PC-3 (cell line): ENCODE measurements around the gene SLC44A1. TPM values are rescaled to one million over a fixed set of nuclear protein-coding genes. Genes with fewer than 3 reads are reported as not detected.

Experiments used
- ATAC-seq: fragments of 200-7000 bp; cut with Tn5 transposase; 2 replicates; pipeline ENCODE4 v1.9.1; 2020; ENCODE audit warnings: mild to moderate bottlenecking, moderate library complexity
- BruUV-seq: library from RNA; stranded (reverse); fragments of 400-500 nt; replicated peaks from 2 replicates; lab custom pipeline; 2021; lab: Mats Ljungman, UMichigan
- CTCF ChIA-PET: fragments of 300-600 bp; sonication (Branson Sonifier 250); formaldehyde crosslinking; loops from one replicate; lab custom pipeline; 2022; ENCODE audit warnings: antibody characterized with exemption; lab: Charles Lee
- POLR2A ChIA-PET: fragments of 300-600 bp; sonication (Branson Sonifier 250); formaldehyde crosslinking; loops from one replicate; lab custom pipeline; 2022; ENCODE audit warnings: antibody characterized with exemption; ENCODE audit not compliant: unreplicated experiment; lab: Charles Lee
- DNase-seq: peaks from one replicate; pipeline ENCODE4 v3.0.0-alpha.2; 2015
- H2AFZ ChIP-seq: fragments of 300-600 bp; sonication (generic); 2 replicates; pipeline ENCODE4 v1.6.0; 2016; ENCODE audit warnings: antibody characterized with exemption, low read length
- H3F3A ChIP-seq: fragments of 300-600 bp; sonication (generic); one replicate; pipeline ENCODE4 v1.6.0; 2017; ENCODE audit warnings: antibody characterized with exemption, low read length, control low read depth, mild to moderate bottlenecking; ENCODE audit not compliant: unreplicated experiment
- H3K27ac ChIP-seq: fragments of 300-600 bp; sonication (generic); 2 replicates; pipeline ENCODE4 v1.5.1; 2016; ENCODE audit warnings: mild to moderate bottlenecking, low read length
- H3K27me3 ChIP-seq: fragments of 300-600 bp; sonication (generic); 2 replicates; pipeline ENCODE4 v1.6.1; 2016; ENCODE audit warnings: low read length, mixed read lengths
- H3K36me3 ChIP-seq: fragments of 300-600 bp; sonication (generic); 2 replicates; pipeline ENCODE4 v1.6.1; 2016; ENCODE audit warnings: low read depth, mixed run types, low read length, mixed read lengths
- H3K4me1 ChIP-seq: fragments of 300-600 bp; sonication (generic); 2 replicates; pipeline ENCODE4 v1.5.1; 2016; ENCODE audit warnings: low read length; ENCODE audit not compliant: insufficient read depth
- H3K4me2 ChIP-seq: fragments of 300-600 bp; sonication (generic); 2 replicates; pipeline ENCODE4 v1.6.0; 2016; ENCODE audit warnings: low read length
- H3K4me3 ChIP-seq: fragments of 300-600 bp; sonication (generic); 2 replicates; pipeline ENCODE4 v1.5.1; 2016; ENCODE audit warnings: mild to moderate bottlenecking, low read length, mixed read lengths
- H3K79me2 ChIP-seq: fragments of 300-600 bp; sonication (generic); 2 replicates; pipeline ENCODE4 v1.6.1; 2017; ENCODE audit warnings: low read length, mixed read lengths
- H3K9ac ChIP-seq: fragments of 300-600 bp; sonication (generic); 2 replicates; pipeline ENCODE4 v1.6.0; 2016; ENCODE audit warnings: mild to moderate bottlenecking, low read length
- H3K9me2 ChIP-seq: fragments of 300-600 bp; sonication (generic); replicated peaks from 2 replicates; pipeline ENCODE4 v1.6.1; 2016; ENCODE audit warnings: mixed run types, low read length, mixed read lengths
- H3K9me3 ChIP-seq: fragments of 300-600 bp; sonication (generic); 2 replicates; pipeline ENCODE4 v1.6.1; 2016; ENCODE audit warnings: low read length, mixed read lengths
- H4K20me1 ChIP-seq: fragments of 300-600 bp; sonication (generic); 2 replicates; pipeline ENCODE4 v1.6.1; 2016; ENCODE audit warnings: low read length, mixed read lengths
- EZH2 ChIP-seq: fragments of 300-600 bp; sonication (generic); IDR thresholded peaks from one replicate; pipeline ENCODE4 v1.6.1; 2017; ENCODE audit warnings: antibody characterized with exemption, mild to moderate bottlenecking, low read length; ENCODE audit not compliant: unreplicated experiment
- EZH2phosphoT487 ChIP-seq: fragments of 300-600 bp; sonication (generic); IDR thresholded peaks from 2 replicates; pipeline ENCODE4 v1.6.1; 2018; ENCODE audit warnings: mild to moderate bottlenecking, antibody characterized with exemption, low read length, borderline replicate concordance
- intact Hi-C: fragments of 100-400 bp; cut with micrococcal nuclease; formaldehyde crosslinking; loops from 2 replicates; pipeline ENCODE4 v1.9.0; 2023
- total RNA-seq: library from RNA; depleted of rRNA; stranded (reverse); fragments of >200 nt; gene quantifications from 2 replicates; pipeline ENCODE4 v1.2.3, GENCODE V29; 2014
- TF ChIP-seq, protein P1 (sequence below): fragments of 300-600 bp; sonication (generic); conservative IDR thresholded peaks from 2 replicates; pipeline ENCODE4 v1.5.1; 2017; ENCODE audit warnings: antibody characterized with exemption, low read depth, mild to moderate bottlenecking, low read length

Gene SLC44A1
- total RNA-seq, 1 experiment from 2014 or later: 16.1 TPM

DNA sequence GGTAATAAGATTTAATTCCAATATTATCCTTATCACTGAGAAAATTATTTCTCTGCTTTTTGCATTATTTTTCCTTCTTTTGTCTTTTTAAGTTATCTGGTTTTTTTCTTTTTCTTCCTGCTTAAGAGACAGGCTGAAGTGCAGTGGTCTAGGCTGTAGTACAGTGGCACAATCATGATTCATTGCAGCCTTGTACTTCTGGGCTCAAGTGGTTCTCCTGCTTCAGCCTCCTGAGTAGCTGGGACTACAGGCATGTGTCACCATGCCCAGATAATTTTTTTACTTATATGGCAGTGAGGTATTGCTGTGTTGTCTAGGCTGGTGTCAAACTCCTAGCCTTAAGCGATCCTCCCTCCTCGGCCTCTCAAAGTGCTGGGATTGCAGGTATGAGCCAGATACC, 93.9 kb downstream of the SLC44A1 start:
- Histone ChIP-seq H3K4me2 (no peak overlapping the region), H3K79me2 (no peaks in the 10 kb centered on the region), H3K9ac (no peak overlapping the region), H3K9me2 (no peaks in the 10 kb centered on the region), H3K4me3 (no peak overlapping the region), H3F3A (no peaks in the 10 kb centered on the region), H3K9me3 (no peaks in the 10 kb centered on the region), H2AFZ (no peak overlapping the region), H3K27me3 (no peaks in the 10 kb centered on the region), H3K36me3 (no peaks in the 10 kb centered on the region), H3K4me1 (no peaks in the 10 kb centered on the region), H3K27ac (no peak overlapping the region), H4K20me1 (no peaks in the 10 kb centered on the region)
- TF ChIP-seq EZH2 (no peak), EZH2phosphoT487 (no peak)
- TF ChIP-seq, protein P1, sequence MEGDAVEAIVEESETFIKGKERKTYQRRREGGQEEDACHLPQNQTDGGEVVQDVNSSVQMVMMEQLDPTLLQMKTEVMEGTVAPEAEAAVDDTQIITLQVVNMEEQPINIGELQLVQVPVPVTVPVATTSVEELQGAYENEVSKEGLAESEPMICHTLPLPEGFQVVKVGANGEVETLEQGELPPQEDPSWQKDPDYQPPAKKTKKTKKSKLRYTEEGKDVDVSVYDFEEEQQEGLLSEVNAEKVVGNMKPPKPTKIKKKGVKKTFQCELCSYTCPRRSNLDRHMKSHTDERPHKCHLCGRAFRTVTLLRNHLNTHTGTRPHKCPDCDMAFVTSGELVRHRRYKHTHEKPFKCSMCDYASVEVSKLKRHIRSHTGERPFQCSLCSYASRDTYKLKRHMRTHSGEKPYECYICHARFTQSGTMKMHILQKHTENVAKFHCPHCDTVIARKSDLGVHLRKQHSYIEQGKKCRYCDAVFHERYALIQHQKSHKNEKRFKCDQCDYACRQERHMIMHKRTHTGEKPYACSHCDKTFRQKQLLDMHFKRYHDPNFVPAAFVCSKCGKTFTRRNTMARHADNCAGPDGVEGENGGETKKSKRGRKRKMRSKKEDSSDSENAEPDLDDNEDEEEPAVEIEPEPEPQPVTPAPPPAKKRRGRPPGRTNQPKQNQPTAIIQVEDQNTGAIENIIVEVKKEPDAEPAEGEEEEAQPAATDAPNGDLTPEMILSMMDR: no peak
- CTCF ChIA-PET: no interaction called here
- BruUV-seq: no TSS peak
- POLR2A ChIA-PET: no interaction called here
- intact Hi-C loops: loop anchor here (10.0 kb wide), 1 partner anchor 66 kb away; no protein-coding TSS in a partner anchor
- ATAC-seq (no peak), DNase-seq (no peak)

DNA sequence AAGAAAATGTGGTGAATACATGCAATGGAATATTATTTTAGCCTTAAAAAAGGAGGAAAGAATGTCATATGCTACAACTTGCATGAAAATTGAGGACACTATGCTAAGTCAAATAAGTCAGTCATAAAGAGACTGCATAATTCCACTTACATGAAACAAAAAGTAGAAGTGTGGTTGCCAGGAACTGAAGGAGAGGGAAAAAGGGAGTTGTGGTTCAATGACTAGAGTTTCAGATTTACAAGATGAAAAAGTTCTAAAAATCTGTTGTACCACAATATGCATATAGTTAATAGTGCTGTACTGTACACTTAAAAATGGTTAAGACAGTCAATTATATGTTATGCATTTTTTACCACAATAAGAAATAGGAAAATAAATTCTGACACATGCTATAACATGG, 95.4 kb downstream of the SLC44A1 start:
- H3K4me2 ChIP-seq: no peak overlapping the region
- TF ChIP-seq, protein P1: no peak
- no peak for TF ChIP-seq EZH2
- TF ChIP-seq EZH2phosphoT487: no peak
- no peaks in the 10 kb centered on the region for H3K27me3 ChIP-seq
- no peaks in the 10 kb centered on the region for H3K4me1 ChIP-seq
- no peaks in the 10 kb centered on the region for H4K20me1 ChIP-seq
- ATAC-seq: no peak
- no peaks in the 10 kb centered on the region for H3K9me2 ChIP-seq
- H3K9ac ChIP-seq: no peak overlapping the region
- no peak for DNase-seq
- H3K4me3 ChIP-seq: no peak overlapping the region
- no peaks in the 10 kb centered on the region for H3K9me3 ChIP-seq
- H3K79me2 ChIP-seq: no peaks in the 10 kb centered on the region
- H3K36me3 ChIP-seq: no peaks in the 10 kb centered on the region
- H2AFZ ChIP-seq: no peak overlapping the region
- POLR2A ChIA-PET: no interaction called here
- H3F3A ChIP-seq: no peaks in the 10 kb centered on the region
- CTCF ChIA-PET: no interaction called here
- intact Hi-C loops: loop anchor here (10.0 kb wide), 1 partner anchor 65 kb away; no protein-coding TSS in a partner anchor
- no peak overlapping the region for H3K27ac ChIP-seq
- no TSS peak for BruUV-seq

DNA sequence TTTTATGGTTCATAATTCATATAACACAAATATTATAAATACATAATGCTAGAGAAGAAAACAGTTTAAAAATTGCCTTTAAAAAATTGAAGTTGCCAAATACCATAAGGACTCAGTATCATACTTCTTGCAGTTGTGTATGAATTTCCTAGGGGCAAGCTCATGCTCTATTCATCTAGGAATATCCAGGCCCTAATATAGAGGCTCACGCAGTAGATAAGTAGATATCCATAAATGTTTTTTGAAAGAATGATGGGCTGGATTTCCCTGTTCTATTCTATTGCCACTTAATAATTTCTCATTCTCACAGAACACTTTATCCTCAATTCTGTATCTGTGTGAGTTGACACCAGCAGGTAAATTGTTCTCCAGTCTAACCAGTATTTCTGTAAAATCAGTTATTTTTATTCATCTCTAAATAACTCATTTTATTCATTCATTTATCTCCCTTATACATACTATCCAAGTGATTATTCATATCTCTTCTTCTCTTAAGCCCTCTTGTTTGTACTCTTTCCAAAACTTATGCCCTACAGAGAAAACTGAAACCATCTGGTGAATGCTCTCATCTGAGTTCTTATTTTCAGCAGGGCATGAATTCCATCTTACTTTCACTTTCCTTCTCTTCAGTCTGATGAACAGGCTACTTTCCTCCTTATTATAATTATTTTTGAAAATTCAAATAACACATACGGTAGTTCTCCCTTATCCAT, 97.1 kb downstream of the SLC44A1 start:
- TF ChIP-seq EZH2 (no peak), EZH2phosphoT487 (no peak)
- TF ChIP-seq, protein P1: no peak
- Histone ChIP-seq H3K4me2 (no peak overlapping the region), H3K4me3 (no peak overlapping the region), H3K36me3 (no peaks in the 10 kb centered on the region), H3K9ac (no peak overlapping the region), H2AFZ (no peak overlapping the region), H3K4me1 (no peaks in the 10 kb centered on the region), H3K9me3 (no peaks in the 10 kb centered on the region), H3K27ac (no peak overlapping the region), H4K20me1 (no peaks in the 10 kb centered on the region), H3K79me2 (no peaks in the 10 kb centered on the region), H3K9me2 (no peaks in the 10 kb centered on the region), H3F3A (no peaks in the 10 kb centered on the region), H3K27me3 (no peaks in the 10 kb centered on the region)
- DNase-seq: no peak
- POLR2A ChIA-PET: no interaction called here
- intact Hi-C loops: no loop called here
- ATAC-seq: no peak
- CTCF ChIA-PET: no interaction called here
- no TSS peak for BruUV-seq
